HepG2 (cell line): Measurements from ENCODE around the gene TH. TPM values are rescaled to one million over a fixed set of nuclear protein-coding genes. Genes with fewer than 3 reads are reported as not detected.
A peak's percentile ranks its signal among the peaks of the same experiment; 100 is the strongest.

Experiments
- CENPX ChIP-seq: sonication (generic); formaldehyde crosslinking; IDR thresholded peaks from 2 replicates; pipeline ENCODE4 v1.9.0; 2021; ENCODE audit warnings: mild to moderate bottlenecking, missing genetic modification reagents, moderate library complexity
- DDIT3 ChIP-seq: sonication (generic); formaldehyde crosslinking; IDR thresholded peaks from 2 replicates; pipeline ENCODE4 v1.4.0; 2020; ENCODE audit warnings: mild to moderate bottlenecking, missing genetic modification reagents
- DPF2 ChIP-seq: sonication (generic); formaldehyde crosslinking; IDR thresholded peaks from 2 replicates; pipeline ENCODE4 v1.4.0; 2020; ENCODE audit warnings: mild to moderate bottlenecking, low read depth, missing genetic modification reagents, borderline replicate concordance
- ELF3 ChIP-seq: IDR thresholded peaks from 2 replicates; pipeline ENCODE4 v1.6.1; 2016; ENCODE audit warnings: missing genetic modification reagents, missing compliant biosample characterization
- ESRRA ChIP-seq: sonication (generic); formaldehyde crosslinking; IDR thresholded peaks from 2 replicates; pipeline ENCODE4 v1.5.1; 2020; ENCODE audit warnings: mild to moderate bottlenecking, low read depth, missing genetic modification reagents
- KDM2A ChIP-seq: sonication (generic); formaldehyde crosslinking; IDR thresholded peaks from 2 replicates; pipeline ENCODE4 v1.4.0; 2020; ENCODE audit warnings: low read depth, missing genetic modification reagents, borderline replicate concordance
- KLF6 ChIP-seq: IDR thresholded peaks from 2 replicates; pipeline ENCODE4 v1.8.0; 2016; ENCODE audit warnings: missing biosample characterization, missing genetic modification reagents
- PAF1 ChIP-seq: IDR thresholded peaks from 2 replicates; pipeline ENCODE4 v1.6.1; 2016; ENCODE audit warnings: missing genetic modification reagents, missing compliant biosample characterization
- PHF20 ChIP-seq: sonication (generic); formaldehyde crosslinking; IDR thresholded peaks from 2 replicates; pipeline ENCODE4 v1.5.0; 2020; ENCODE audit warnings: mild to moderate bottlenecking, missing genetic modification reagents
- PRDM10 ChIP-seq: sonication (generic); formaldehyde crosslinking; IDR thresholded peaks from 2 replicates; pipeline ENCODE4 v1.4.0; 2020; ENCODE audit warnings: low read depth, missing genetic modification reagents
- PRPF4 ChIP-seq: fragments of 200-400 bp; formaldehyde crosslinking; IDR thresholded peaks from 2 replicates; pipeline ENCODE4 v1.6.1; 2016; ENCODE audit warnings: low read length, low read depth; ENCODE audit not compliant: poor library complexity, severe bottlenecking
- RXRB ChIP-seq: IDR thresholded peaks from 2 replicates; pipeline ENCODE4 v1.6.1; 2016; ENCODE audit warnings: borderline replicate concordance, missing genetic modification reagents, missing compliant biosample characterization
- ZNF160 ChIP-seq: sonication (generic); formaldehyde crosslinking; IDR thresholded peaks from 2 replicates; pipeline ENCODE4 v1.8.0; 2022; ENCODE audit warnings: mild to moderate bottlenecking, inconsistent platforms, missing genetic modification reagents
- ZNF235 ChIP-seq: sonication (generic); formaldehyde crosslinking; IDR thresholded peaks from 2 replicates; pipeline ENCODE4 v1.8.1; 2023; ENCODE audit warnings: mild to moderate bottlenecking, missing genetic modification reagents, borderline replicate concordance
- ZNF703 ChIP-seq: sonication (generic); formaldehyde crosslinking; IDR thresholded peaks from 2 replicates; pipeline ENCODE4 v1.5.1; 2020; ENCODE audit warnings: missing genetic modification reagents, mild to moderate bottlenecking, moderate library complexity, borderline replicate concordance
- ZNF773 ChIP-seq: sonication (generic); formaldehyde crosslinking; IDR thresholded peaks from 2 replicates; pipeline ENCODE4 v1.4.0; 2020; ENCODE audit warnings: missing genetic modification reagents, borderline replicate concordance
- polyA plus RNA-seq, 8 experiments: library from polyadenylated mRNA; depleted of rRNA in 3 of 8; stranded (reverse) in 7 of 8; unstranded in 1 of 8; fragments of >200 nt; fragmentation: Illumina TruSeq in 4 of 8; extraction: Trizol in 4 of 8; gene quantifications; 2 replicates each; pipeline versions ENCODE4 v1.2.1 to v1.2.3, GENCODE V29; 2011 to 2016; ENCODE audit warnings: low read depth in 4 of 8, missing spikeins in 1 of 8, mixed read lengths in 1 of 8; ENCODE audit not compliant: insufficient read depth in 1 of 8
- total RNA-seq, 5 experiments: library from RNA; depleted of rRNA; stranded (reverse); fragments of >200 nt; fragmentation: Illumina TruSeq; extraction: Trizol; gene quantifications; 2 replicates each; pipeline ENCODE4 v1.2.3, GENCODE V29; 2016; ENCODE audit warnings: low read depth in 1 of 5
- TF ChIP-seq, protein P1 (sequence below): sonication (generic); formaldehyde crosslinking; IDR thresholded peaks from 2 replicates; pipeline ENCODE4 v1.4.0; 2020; ENCODE audit warnings: missing genetic modification reagents, mild to moderate bottlenecking, borderline replicate concordance
- TF ChIP-seq, protein P2 (sequence below): IDR thresholded peaks from 2 replicates; pipeline ENCODE4 v1.6.1; 2016; ENCODE audit warnings: missing biosample characterization, missing genetic modification reagents, low read depth
- TF ChIP-seq, protein P3 (sequence below): IDR thresholded peaks from 2 replicates; pipeline ENCODE4 v1.6.1; 2016; ENCODE audit warnings: missing compliant biosample characterization, missing genetic modification reagents, borderline replicate concordance

Gene TH
- total and polyA plus RNA-seq, 2 of the 13 experiments (the other 11 are each of a cell fraction or from before 2014, with no cell fraction given): 0.36 TPM; not detected in 1

DNA sequence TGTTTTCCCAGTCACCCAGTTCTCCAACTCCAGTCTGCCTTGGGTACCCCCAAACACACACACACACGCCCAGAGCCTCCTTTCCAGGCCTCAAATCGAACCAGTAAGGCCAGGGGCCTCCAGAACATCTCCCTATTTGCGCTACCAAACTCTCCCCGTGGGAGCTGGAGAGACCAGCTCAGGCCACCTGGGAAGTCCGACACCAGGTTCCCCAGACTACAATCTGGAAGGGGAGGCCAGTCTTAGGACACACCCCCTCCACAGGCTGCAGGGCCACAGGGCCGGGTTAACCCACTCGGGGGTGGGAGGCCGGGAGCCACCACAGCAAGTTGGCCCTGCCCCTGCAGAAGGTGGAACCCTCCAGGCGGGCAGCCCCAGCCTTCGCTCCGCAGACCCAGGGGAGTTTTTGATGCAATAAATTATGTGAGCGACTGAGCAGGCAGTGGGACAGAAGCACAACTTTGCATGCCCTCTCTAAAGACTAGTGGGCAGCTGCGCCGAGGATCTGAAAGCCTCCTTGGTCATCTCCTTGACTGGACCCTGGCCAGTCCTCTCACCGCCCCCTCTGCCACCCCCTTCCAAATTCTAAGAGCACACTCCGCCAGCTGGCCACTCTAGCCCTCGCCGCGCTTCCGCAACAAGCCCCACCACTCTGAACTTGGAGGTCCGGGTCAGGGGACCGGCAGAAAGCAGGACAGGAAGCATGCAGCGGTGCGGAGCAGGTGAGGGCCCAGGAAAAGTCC, 35.2 kb downstream of the TH start (continued):
- TF ChIP-seq PRDM10 (CRISPR knock-in tag): 0 out of 2 replicates have a peak, but pooled peaks have one; percentile 33
- TF ChIP-seq, protein P1, sequence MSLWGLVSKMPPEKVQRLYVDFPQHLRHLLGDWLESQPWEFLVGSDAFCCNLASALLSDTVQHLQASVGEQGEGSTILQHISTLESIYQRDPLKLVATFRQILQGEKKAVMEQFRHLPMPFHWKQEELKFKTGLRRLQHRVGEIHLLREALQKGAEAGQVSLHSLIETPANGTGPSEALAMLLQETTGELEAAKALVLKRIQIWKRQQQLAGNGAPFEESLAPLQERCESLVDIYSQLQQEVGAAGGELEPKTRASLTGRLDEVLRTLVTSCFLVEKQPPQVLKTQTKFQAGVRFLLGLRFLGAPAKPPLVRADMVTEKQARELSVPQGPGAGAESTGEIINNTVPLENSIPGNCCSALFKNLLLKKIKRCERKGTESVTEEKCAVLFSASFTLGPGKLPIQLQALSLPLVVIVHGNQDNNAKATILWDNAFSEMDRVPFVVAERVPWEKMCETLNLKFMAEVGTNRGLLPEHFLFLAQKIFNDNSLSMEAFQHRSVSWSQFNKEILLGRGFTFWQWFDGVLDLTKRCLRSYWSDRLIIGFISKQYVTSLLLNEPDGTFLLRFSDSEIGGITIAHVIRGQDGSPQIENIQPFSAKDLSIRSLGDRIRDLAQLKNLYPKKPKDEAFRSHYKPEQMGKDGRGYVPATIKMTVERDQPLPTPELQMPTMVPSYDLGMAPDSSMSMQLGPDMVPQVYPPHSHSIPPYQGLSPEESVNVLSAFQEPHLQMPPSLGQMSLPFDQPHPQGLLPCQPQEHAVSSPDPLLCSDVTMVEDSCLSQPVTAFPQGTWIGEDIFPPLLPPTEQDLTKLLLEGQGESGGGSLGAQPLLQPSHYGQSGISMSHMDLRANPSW (CRISPR knock-in tag): no peak
- no peak for TF ChIP-seq DDIT3
- no peak for TF ChIP-seq CENPX (CRISPR knock-in tag)
- no peak for TF ChIP-seq DPF2 (CRISPR knock-in tag)
- TF ChIP-seq ZNF703 (CRISPR knock-in tag): no peak
- no peak; the same call in none of the 2 replicates for TF ChIP-seq ZNF160 (CRISPR knock-in tag)
- TF ChIP-seq PRPF4: no peak
- no peak for TF ChIP-seq ZNF773 (CRISPR knock-in tag)
- no peak for TF ChIP-seq ELF3 (CRISPR knock-in tag)
- peak; percentile 32; the same call in 1 of the 2 replicates for TF ChIP-seq PHF20 (CRISPR knock-in tag)
- no peak; the same call in 1 of the 2 replicates for TF ChIP-seq KDM2A
- no peak for TF ChIP-seq RXRB (CRISPR knock-in tag)
- TF ChIP-seq, protein P2, sequence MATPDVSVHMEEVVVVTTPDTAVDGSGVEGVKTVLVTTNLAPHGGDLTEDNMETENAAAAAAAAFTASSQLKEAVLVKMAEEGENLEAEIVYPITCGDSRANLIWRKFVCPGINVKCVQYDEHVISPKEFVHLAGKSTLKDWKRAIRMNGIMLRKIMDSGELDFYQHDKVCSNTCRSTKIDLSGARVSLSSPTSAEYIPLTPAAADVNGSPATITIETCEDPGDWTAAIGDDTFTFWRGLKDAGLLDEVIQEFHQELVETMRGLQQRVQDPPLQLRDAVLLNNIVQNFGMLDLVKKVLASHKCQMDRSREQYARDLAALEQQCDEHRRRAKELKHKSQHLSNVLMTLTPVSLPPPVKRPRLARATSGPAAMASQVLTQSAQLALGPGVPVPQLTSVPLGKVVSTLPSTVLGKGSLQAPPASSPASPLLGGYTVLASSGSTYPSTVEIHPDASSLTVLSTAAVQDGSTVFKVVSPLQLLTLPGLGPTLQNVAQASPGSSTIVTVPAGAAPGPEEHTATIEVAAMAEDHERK (CRISPR knock-in tag): no peak
- TF ChIP-seq PAF1 (CRISPR knock-in tag): peak; percentile 93
- TF ChIP-seq, protein P3, sequence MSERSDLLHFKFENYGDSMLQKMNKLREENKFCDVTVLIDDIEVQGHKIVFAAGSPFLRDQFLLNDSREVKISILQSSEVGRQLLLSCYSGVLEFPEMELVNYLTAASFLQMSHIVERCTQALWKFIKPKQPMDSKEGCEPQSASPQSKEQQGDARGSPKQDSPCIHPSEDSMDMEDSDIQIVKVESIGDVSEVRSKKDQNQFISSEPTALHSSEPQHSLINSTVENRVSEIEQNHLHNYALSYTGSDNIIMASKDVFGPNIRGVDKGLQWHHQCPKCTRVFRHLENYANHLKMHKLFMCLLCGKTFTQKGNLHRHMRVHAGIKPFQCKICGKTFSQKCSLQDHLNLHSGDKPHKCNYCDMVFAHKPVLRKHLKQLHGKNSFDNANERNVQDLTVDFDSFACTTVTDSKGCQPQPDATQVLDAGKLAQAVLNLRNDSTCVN (CRISPR knock-in tag): no peak
- no peak for TF ChIP-seq ESRRA (CRISPR knock-in tag)
- no peak; the same call in 1 of the 2 replicates for TF ChIP-seq ZNF235 (CRISPR knock-in tag)
- no peak for TF ChIP-seq KLF6 (CRISPR knock-in tag)
